Measurements from ENCODE around the gene FEZF2. TPM values are rescaled to one million over a fixed set of nuclear protein-coding genes. Genes with fewer than 3 reads are reported as not detected.

The FEZF2 gene
- total and polyA plus RNA-seq, 2 of the 8 experiments (the other 6 are each of a cell fraction or from before 2014, with no cell fraction given): 0.06 TPM; not detected in 1

GRCh38 chr3:62413687-62414086 lies 40.3 kb upstream of the FEZF2 start:
- Histone ChIP-seq H3K4ac (replicated peaks; ENCODE audit: insufficient read length, low read depth, low read length) (no peak overlapping the region), H3K79me1 (ENCODE audit: low read depth, low read length) (no peaks in the 10 kb centered on the region), H2BK15ac (ENCODE audit: low read length) (no peak overlapping the region), H3K56ac (replicated peaks; ENCODE audit: insufficient read length, low read depth, low read length) (no peak overlapping the region), H3K4me3 (ENCODE audit: extremely low read depth in 1 of 4, insufficient read depth in 2 of 4, low read depth in 3 of 4, low read length in 4 of 4) (no peak overlapping the region), H3K4me2 (ENCODE audit: insufficient read depth in 1 of 2, low read depth in 2 of 2, low read length in 2 of 2) (no peak overlapping the region), H2BK20ac (ENCODE audit: low read length) (no peak overlapping the region), H3K23me2 (ENCODE audit: low read depth, low read length) (peaks cover 4% of the 10 kb centered on the region; the same call in 1 of the 2 replicates), H3K14ac (ENCODE audit: insufficient read length) (no peak overlapping the region), H3K23ac (ENCODE audit: insufficient read length) (no peak overlapping the region), H3K79me2 (ENCODE audit: control insufficient read depth in 1 of 2, insufficient read depth in 2 of 2, low read length in 2 of 2) (no peaks in the 10 kb centered on the region), H4K91ac (replicated peaks; ENCODE audit: insufficient read length, low read length) (no peak overlapping the region), H4K5ac (ENCODE audit: insufficient read length, low read depth, low read length) (no peak overlapping the region), H3K27me3 (replicated peaks in 1 of 4; ENCODE audit: control insufficient read depth in 3 of 4, extremely low read depth in 1 of 4, insufficient read depth in 3 of 4, low read length in 3 of 4) (peaks cover 0 to 29% (median 11%) of the 10 kb centered on the region in 4 experiments; a peak in 3 of 7 replicates), H4K20me1 (replicated peaks in 1 of 2; ENCODE audit: control insufficient read depth in 1 of 2, insufficient read depth in 2 of 2, low read length in 2 of 2) (no peaks in the 10 kb centered on the region), H2AK5ac (ENCODE audit: low read depth, low read length) (no peak overlapping the region), H3K9me3 (ENCODE audit: insufficient read depth in 2 of 2, low read depth in 1 of 2, low read length in 1 of 2) (no peaks in the 10 kb centered on the region), H2BK5ac (ENCODE audit: low read depth, low read length) (no peak overlapping the region), H2AFZ (ENCODE audit: low read length) (no peak overlapping the region), H3K27ac (ENCODE audit: low read depth, low read length) (no peak overlapping the region), H3K9ac (replicated peaks in 1 of 4; ENCODE audit: extremely low read depth in 1 of 4, low read depth in 3 of 4, low read length in 3 of 4) (no peak overlapping the region), H3K36me3 (ENCODE audit: control insufficient read depth in 2 of 4, insufficient read depth in 4 of 4, low read length in 3 of 4) (no peaks in the 10 kb centered on the region), H2BK120ac (replicated peaks; ENCODE audit: low read depth, low read length) (no peak overlapping the region), H3K4me1 (replicated peaks in 1 of 4; ENCODE audit: control insufficient read depth in 3 of 4, insufficient read depth in 4 of 4, low read length in 3 of 4) (peaks cover 5 to 19% (median 10%) of the 10 kb centered on the region in 4 experiments), H2BK12ac (ENCODE audit: low read depth, low read length) (no peak overlapping the region; the same call in 1 of the 2 replicates), H4K8ac (ENCODE audit: extremely low read depth, insufficient read depth, low read length) (no peak overlapping the region), H3K18ac (ENCODE audit: extremely low read depth, low read length) (no peak overlapping the region)
- WGBS, 2 experiments (ENCODE audit: extremely low coverage in 1 of 2, insufficient coverage in 1 of 2, insufficient read length in 1 of 2, insufficient replicate concordance in 2 of 2, low coverage in 1 of 2, low lambda C conversion rate in 2 of 2, missing lambda C conversion rate in 1 of 2): 83% methylated on average over 2 of the region's 2 CpGs; no CpG with 5 or more reads in 1 of the 2 experiments
- DNase-seq (ENCODE audit: low read depth in 1 of 2, low spot score in 2 of 2) (no peak), FAIRE-seq (no peak)
- TF ChIP-seq EGR1 (IDR thresholded peaks at IDR 0.05; ENCODE audit: borderline replicate concordance, low read depth, low read length): no peak
- TF ChIP-seq JUND (IDR thresholded peaks at IDR 0.05; ENCODE audit: low read length): no peak
- no peak for TF ChIP-seq TAF1 (IDR thresholded peaks at IDR 0.05; ENCODE audit: low read depth, low read length)
- TF ChIP-seq EP300 (IDR thresholded peaks at IDR 0.05; ENCODE audit: borderline replicate concordance in 1 of 2, low read depth in 2 of 2, low read length in 2 of 2): no peak
- no peak for TF ChIP-seq SRF (IDR thresholded peaks at IDR 0.05; ENCODE audit: low read depth, low read length)
- no peak for TF ChIP-seq PHF8 (conservative IDR thresholded peaks at IDR 0.05; ENCODE audit: low read depth, low read length)
- no peak for TF ChIP-seq ZNF274 (IDR thresholded peaks at IDR 0.05; ENCODE audit: borderline replicate concordance, extremely low read depth, low read length)
- no peak for TF ChIP-seq GABPA (IDR thresholded peaks at IDR 0.05; ENCODE audit: borderline replicate concordance, insufficient read depth, low read length)
- TF ChIP-seq HDAC6 (IDR thresholded peaks at IDR 0.05; ENCODE audit: low read depth, low read length): no peak
- no peak for TF ChIP-seq ASH2L (IDR thresholded peaks at IDR 0.05; ENCODE audit: low read length)
- no peak for TF ChIP-seq USF2 (IDR thresholded peaks at IDR 0.05; ENCODE audit: low read length)
- no peak for TF ChIP-seq SIRT6 (IDR thresholded peaks at IDR 0.05; ENCODE audit: low read length)
- no peak for TF ChIP-seq JUN (IDR thresholded peaks at IDR 0.05; ENCODE audit: low read depth, low read length)
- no peak for TF ChIP-seq POLR2AphosphoS5 (IDR thresholded peaks at IDR 0.05; ENCODE audit: low read depth, low read length)
- ChIA-PET CTCF (ENCODE audit: partially characterized antibody) (interaction anchor here (1.0 to 1.4 kb wide), 4 partner anchors 34 to 82 kb away, joined by 3 to 5 read pairs (median 3); no protein-coding TSS in a partner anchor), POLR2A (ENCODE audit: partially characterized antibody) (interaction anchor here (0.8 to 1.6 kb wide), 2 partner anchors 11 to 19 kb away, joined by 3 to 5 read pairs; no protein-coding TSS in a partner anchor)
